HG03025 (cell line): ENCODE measurements around the gene GOLGA8S.
"Not testable (repeated sequence)": the region's sequence is repeated elsewhere in the genome, so short reads cannot be mapped to it uniquely, and the experiment has no call there.

ENCODE experiments used
- ATAC-seq: cut with Tn5 transposase; IDR thresholded peaks from one replicate; pipeline ENCODE4 v1.9.1; 2021; ENCODE audit warnings: mild to moderate bottlenecking, moderate library complexity; ENCODE audit not compliant: unreplicated experiment, low FRiP score

Gene GOLGA8S

GRCh38 chr15:23354448-23354847, at the start of gene GOLGA8S:
GOLGA8S (plus strand) TSS chr15:23354748; CDS start chr15:23354810, 62 bp downstream.
- ATAC-seq: not testable (repeated sequence)

- not testable (repeated sequence) for ATAC-seq
These were observed 49.7 kb upstream of the GOLGA8S start for GRCh38 chr15:23304805-23305204.

GRCh38 chr15:23305921-23306320, 48.6 kb upstream of the GOLGA8S start:
- ATAC-seq: not testable (repeated sequence)

DNA sequence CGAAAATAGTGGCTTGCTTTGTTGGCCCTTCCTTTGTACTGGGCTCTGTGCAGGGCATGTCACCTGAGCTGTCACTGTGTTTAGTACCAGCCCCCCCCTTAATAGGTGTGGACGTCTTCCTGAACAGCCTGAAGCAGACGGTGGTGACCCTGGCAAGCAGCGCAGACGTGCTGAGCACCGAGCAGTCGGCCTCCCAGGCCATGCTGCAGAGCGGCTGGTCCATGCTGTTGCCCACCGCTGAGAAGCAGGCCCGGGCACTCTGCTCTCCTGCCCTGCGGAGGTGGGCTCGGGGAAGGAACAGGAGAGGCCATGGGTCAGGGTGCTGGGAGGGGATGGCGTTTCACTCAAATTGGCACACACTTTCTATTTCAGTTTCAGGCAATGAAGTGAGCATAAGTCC, 43.3 kb upstream of the GOLGA8S start:
- not testable (repeated sequence) for ATAC-seq

DNA sequence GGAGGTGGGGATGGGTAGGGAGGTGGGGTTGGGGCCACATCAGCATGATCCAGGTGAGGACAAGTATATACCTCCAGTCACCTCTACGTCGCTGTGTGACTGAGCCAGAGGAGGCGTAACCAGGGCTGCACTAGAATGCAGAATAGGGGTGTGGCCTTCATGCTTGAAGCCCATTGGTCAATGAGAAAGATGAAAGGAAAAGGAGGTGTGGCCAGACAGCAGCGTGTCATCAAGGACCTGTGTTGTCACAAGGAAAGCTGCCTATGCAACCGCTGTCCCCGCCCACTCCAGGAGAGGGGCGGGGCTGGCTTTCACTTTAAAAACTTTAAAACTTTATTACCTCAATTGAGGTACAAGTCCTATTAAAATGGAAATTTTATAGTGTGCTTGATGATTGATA, 20.5 kb upstream of the GOLGA8S start, which contains the start of gene GOLGA6L26:
GOLGA6L26 (minus strand) TSS at position 101 of the 400 bp plus-strand sequence; CDS start at position 40, 61 bp downstream.
- not testable (repeated sequence) for ATAC-seq

- not testable (repeated sequence) for ATAC-seq
These were observed 8.1 kb downstream of the GOLGA8S start for GRCh38 chr15:23362622-23363021.

GRCh38 chr15:23364261-23364660, 9.7 kb downstream of the GOLGA8S start:
- not testable (repeated sequence) for ATAC-seq

DNA sequence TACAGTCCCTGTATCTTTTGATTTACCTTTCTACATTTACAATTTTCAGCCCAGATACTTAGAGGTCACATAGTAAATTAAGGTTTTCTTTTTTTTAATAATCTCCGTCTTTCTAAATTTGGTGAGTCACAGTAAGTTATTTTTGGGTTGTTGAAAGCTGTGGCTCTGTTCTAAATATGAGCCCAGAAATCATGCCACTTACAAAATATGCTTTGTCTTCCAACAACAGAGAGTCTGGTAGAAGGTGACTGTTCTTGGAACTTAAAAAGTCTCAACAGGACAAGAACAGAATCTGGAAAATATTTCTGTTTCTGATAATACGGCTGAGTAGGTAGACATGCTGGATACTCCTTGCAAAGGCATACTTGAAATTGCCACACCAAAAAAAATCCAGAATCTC, 16.0 kb downstream of the GOLGA8S start:
- no peak for ATAC-seq

GRCh38 chr15:23371134-23371533, 16.6 kb downstream of the GOLGA8S start:
- not testable (repeated sequence) for ATAC-seq

GRCh38 chr15:23371868-23372267, 17.3 kb downstream of the GOLGA8S start:
- not testable (repeated sequence) for ATAC-seq

DNA sequence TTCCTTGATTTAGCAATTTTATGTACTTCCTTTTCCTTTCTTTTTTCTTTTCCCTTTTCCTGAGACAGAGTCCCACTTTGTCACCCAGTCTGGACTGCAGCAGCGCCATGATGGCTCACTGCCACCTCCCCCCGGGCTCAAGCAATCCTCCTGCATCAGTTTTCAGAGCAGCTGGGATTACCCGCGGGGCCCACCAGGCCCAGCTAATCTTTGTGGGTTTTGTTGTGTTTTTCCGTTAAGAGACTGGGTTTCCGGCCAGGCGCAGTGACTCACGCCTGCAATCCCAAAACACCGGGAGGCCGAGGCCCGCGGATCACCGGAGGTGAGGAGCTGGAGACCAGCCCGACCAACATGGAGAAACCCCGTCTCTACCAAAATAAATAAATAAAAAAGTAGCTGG, 17.7 kb downstream of the GOLGA8S start:
- ATAC-seq: no peak

GRCh38 chr15:23372891-23373600, 18.5 kb downstream of the GOLGA8S start:
- ATAC-seq: not testable (repeated sequence)

GRCh38 chr15:23374226-23374625, 19.7 kb downstream of the GOLGA8S start:
- ATAC-seq: not testable (repeated sequence)

- ATAC-seq: not testable (repeated sequence)
These were observed 24.4 kb downstream of the GOLGA8S start for GRCh38 chr15:23378946-23379345.

- ATAC-seq: not testable (repeated sequence)
These were observed 26.2 kb downstream of the GOLGA8S start for GRCh38 chr15:23380700-23381099.

DNA sequence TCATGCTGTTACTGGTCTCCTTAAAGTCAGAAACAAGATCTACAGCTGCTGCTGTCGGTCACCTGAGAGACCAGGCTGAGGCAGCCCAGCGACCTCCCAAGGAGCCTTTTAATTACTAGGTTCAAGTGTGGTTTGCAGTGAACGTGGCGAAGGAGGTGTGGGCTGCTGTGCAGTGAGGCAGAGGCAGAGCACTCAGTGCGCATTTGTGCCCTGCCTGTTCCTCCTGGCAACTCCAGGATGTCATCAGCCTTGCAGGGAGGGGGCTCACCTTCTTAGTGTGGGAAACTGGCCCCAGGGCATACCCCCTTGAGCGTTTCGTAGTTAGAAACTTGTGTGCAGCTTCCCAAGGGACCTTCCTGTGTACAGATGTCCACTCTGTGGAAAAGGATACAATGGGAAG, 26.6 kb downstream of the GOLGA8S start:
- not testable (repeated sequence) for ATAC-seq

GRCh38 chr15:23384371-23384770, 29.8 kb downstream of the GOLGA8S start:
- no peak for ATAC-seq

- ATAC-seq: no peak
These were observed 31.4 kb downstream of the GOLGA8S start for GRCh38 chr15:23385886-23386430.

DNA sequence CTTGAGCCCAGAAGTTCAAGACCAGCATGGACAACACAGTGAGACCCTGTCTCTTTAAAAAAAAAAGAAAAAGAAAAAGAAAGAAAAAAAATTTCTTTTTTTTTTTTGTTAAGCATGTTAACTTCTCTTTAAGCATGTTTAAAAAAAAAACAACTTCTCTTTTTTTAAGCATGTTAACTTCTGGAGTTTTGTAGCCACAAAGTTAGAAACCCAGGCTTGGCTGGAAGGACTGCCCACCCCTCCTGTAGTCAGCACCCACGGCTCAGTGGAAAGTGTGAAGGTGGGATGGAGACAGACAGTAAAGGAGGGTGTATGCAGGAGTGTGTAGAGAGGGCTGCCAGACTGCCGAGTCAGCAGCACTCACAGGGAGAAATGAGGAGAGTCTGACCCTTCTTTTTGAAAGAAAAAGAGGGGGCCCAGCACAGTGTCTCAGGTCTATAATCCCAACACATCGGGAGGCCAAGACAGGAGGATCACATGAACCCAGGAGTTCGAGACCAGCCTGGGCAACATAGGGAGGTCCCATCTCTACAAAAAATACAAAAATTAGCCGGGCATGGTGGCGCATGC, 33.2 kb downstream of the GOLGA8S start:
- no peak for ATAC-seq

DNA sequence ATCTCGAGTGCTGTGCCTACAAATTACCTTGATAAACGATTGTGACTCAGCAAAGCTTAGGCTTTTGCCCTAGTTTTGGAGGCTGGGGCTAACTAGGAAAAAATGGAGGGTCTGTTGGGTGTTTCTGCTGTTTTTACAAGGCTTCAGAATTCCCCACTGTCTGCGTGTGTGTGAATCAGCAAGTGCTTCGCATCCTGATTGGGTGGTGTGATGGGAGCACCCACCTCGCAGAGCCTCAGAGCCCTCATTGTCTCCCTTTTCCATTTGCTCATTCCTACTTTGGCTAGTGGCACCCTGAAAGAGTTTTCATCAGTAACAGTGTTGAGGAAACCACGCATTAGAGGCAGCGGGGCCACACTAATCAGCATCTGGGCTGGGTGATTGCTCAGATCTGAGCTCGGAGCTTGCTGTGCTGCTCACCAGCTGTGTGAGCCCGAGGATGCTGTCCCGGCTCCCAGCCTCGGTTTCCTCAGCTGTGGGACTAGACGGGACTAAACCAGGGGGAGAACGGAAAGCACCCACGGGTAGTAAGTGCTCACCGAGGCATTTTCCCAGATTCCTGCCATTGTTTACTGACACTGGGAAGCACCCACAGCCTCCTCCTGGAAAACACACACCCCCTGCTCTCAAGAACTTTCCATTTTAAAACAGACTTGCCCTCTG, 40.6 kb downstream of the GOLGA8S start:
- no peak for ATAC-seq

- ATAC-seq: no peak
These were observed 41.3 kb downstream of the GOLGA8S start for GRCh38 chr15:23395832-23396231.
